MV-4-11 (cell line): ENCODE measurements around the gene BRINP3.

Source experiments
- DNase-seq: peaks from one replicate; lab custom pipeline; 2025; lab: John Stamatoyannopoulos, UW

The BRINP3 gene

GRCh38 chr1:190322274-190322673 lies 155.4 kb downstream of the BRINP3 start:
- no peak for DNase-seq

- DNase-seq = no peak
Measured at GRCh38 chr1:190320952-190321351, 156.7 kb downstream of the BRINP3 start.

- DNase-seq = no peak
Measured at GRCh38 chr1:190312763-190313162, 164.9 kb downstream of the BRINP3 start.

- no peak for DNase-seq
Measured at GRCh38 chr1:190303501-190303900, 174.2 kb downstream of the BRINP3 start.

GRCh38 chr1:190296453-190296852 lies 181.2 kb downstream of the BRINP3 start:
- DNase-seq = no peak

- DNase-seq = no peak
Measured at GRCh38 chr1:190289897-190290296, 187.8 kb downstream of the BRINP3 start.

- DNase-seq = no peak
Measured at GRCh38 chr1:190286111-190286510, 191.6 kb downstream of the BRINP3 start.

GRCh38 chr1:190277107-190277506 lies 200.6 kb downstream of the BRINP3 start:
- no peak for DNase-seq

GRCh38 chr1:190274721-190275120 lies 202.9 kb downstream of the BRINP3 start:
- DNase-seq = no peak

GRCh38 chr1:190273161-190273560 lies 204.5 kb downstream of the BRINP3 start:
- no peak for DNase-seq

GRCh38 chr1:190262538-190262937 lies 215.1 kb downstream of the BRINP3 start:
- DNase-seq = no peak

GRCh38 chr1:190259424-190259823 lies 218.2 kb downstream of the BRINP3 start:
- no peak for DNase-seq

GRCh38 chr1:190258003-190258402 lies 219.7 kb downstream of the BRINP3 start:
- no peak for DNase-seq

GRCh38 chr1:190252046-190252445 lies 225.6 kb downstream of the BRINP3 start:
- no peak for DNase-seq

- DNase-seq = no peak
Measured at GRCh38 chr1:190250368-190250767, 227.3 kb downstream of the BRINP3 start.

- no peak for DNase-seq
Measured at GRCh38 chr1:190244406-190244805, 233.3 kb downstream of the BRINP3 start.

- DNase-seq = no peak
Measured at GRCh38 chr1:190243056-190243455, 234.6 kb downstream of the BRINP3 start.

- DNase-seq = no peak
Measured at GRCh38 chr1:190226006-190226405, 251.7 kb downstream of the BRINP3 start.

- DNase-seq = no peak
Measured at GRCh38 chr1:190212450-190212849, 265.2 kb downstream of the BRINP3 start.

GRCh38 chr1:190207733-190208132 lies 269.9 kb downstream of the BRINP3 start:
- DNase-seq = no peak

GRCh38 chr1:190205713-190206112 lies 272.0 kb downstream of the BRINP3 start:
- no peak for DNase-seq

- DNase-seq = no peak
Measured at GRCh38 chr1:190196020-190196419, 281.6 kb downstream of the BRINP3 start.

- DNase-seq = no peak
Measured at GRCh38 chr1:190193508-190194115, 284.1 kb downstream of the BRINP3 start.

- DNase-seq = no peak
Measured at GRCh38 chr1:190192627-190193026, 285.0 kb downstream of the BRINP3 start.

- no peak for DNase-seq
Measured at GRCh38 chr1:190183588-190183987, 294.1 kb downstream of the BRINP3 start.
